GM18909 (cell line): ENCODE data around the gene VPS72.
"Not testable (repeated sequence)": the region's sequence is repeated elsewhere in the genome, so short reads cannot be mapped to it uniquely, and the experiment has no call there.

ENCODE experiments used
- ATAC-seq: cut with Tn5 transposase; IDR thresholded peaks from one replicate; pipeline ENCODE4 v1.9.1; 2021; ENCODE audit warnings: mild to moderate bottlenecking; ENCODE audit not compliant: unreplicated experiment, poor library complexity

The VPS72 gene

GRCh38 chr1:151189637-151190445, at the start of gene VPS72:
TSS of gene VPS72 (minus strand) at chr1:151190197. CDS start at chr1:151190121, 76 bp downstream.
- peak; percentile 86 for ATAC-seq

- no peak for ATAC-seq
Measured at GRCh38 chr1:151238467-151238739, 48.4 kb upstream of the VPS72 start.

GRCh38 chr1:151237678-151238466, 47.9 kb upstream of the VPS72 start:
- ATAC-seq: no peak

GRCh38 chr1:151235235-151235634, 45.2 kb upstream of the VPS72 start:
- ATAC-seq: no peak

- no peak for ATAC-seq
Measured at GRCh38 chr1:151222130-151222529, 32.1 kb upstream of the VPS72 start.

- no peak for ATAC-seq
Measured at GRCh38 chr1:151221616-151222015, 31.6 kb upstream of the VPS72 start.

GRCh38 chr1:151213560-151213959, 23.6 kb upstream of the VPS72 start:
- ATAC-seq: no peak

GRCh38 chr1:151211972-151212705, 22.1 kb upstream of the VPS72 start:
- no peak for ATAC-seq

GRCh38 chr1:151210830-151211229, 20.8 kb upstream of the VPS72 start:
- ATAC-seq: no peak

GRCh38 chr1:151205381-151205965, 15.5 kb upstream of the VPS72 start:
- ATAC-seq: not testable (repeated sequence)

GRCh38 chr1:151199873-151200581, 10.0 kb upstream of the VPS72 start:
- no peak for ATAC-seq

GRCh38 chr1:151198254-151199127, 8.5 kb upstream of the VPS72 start, which contains the start of gene PIP5K1A:
TSS of gene PIP5K1A (plus strand) at chr1:151198552. CDS start at chr1:151198997, 445 bp downstream.
- peak; percentile 84 for ATAC-seq

- no peak for ATAC-seq
Measured at GRCh38 chr1:151197863-151198253, 7.9 kb upstream of the VPS72 start.

- no peak for ATAC-seq
Measured at GRCh38 chr1:151196292-151196800, 6.3 kb upstream of the VPS72 start.

GRCh38 chr1:151194894-151195594, 5.0 kb upstream of the VPS72 start:
- ATAC-seq: not testable (repeated sequence)

- ATAC-seq: no peak
Measured at GRCh38 chr1:151193856-151194255, 3.9 kb upstream of the VPS72 start.

- ATAC-seq: no peak
Measured at GRCh38 chr1:151193304-151193703, 3.3 kb upstream of the VPS72 start.

GRCh38 chr1:151192047-151192446, 2.0 kb upstream of the VPS72 start:
- ATAC-seq: no peak
